Measurements from ENCODE around the gene BCL2L1.
A peak's percentile ranks its signal among the peaks of the same experiment; 100 is the strongest.

The BCL2L1 gene

GRCh38 chr20:31699801-31700728 is 22.6 kb downstream of the BCL2L1 start:
- no peak for TF ChIP-seq CTCF (IDR thresholded peaks at IDR 0.05; ENCODE audit: low read depth, low read length)
- in situ Hi-C loops (cut with HindIII; ENCODE audit: low sequenced_read_pairs), result no loop called here
- H3K4me3 ChIP-seq (ENCODE audit: low read depth, low read length), result no peak overlapping the region
- no peak for DNase-seq (ENCODE audit: low read depth, low spot score)

GRCh38 chr20:31698803-31699718 is 23.6 kb downstream of the BCL2L1 start:
- in situ Hi-C loops (cut with HindIII; ENCODE audit: low sequenced_read_pairs), result no loop called here
- DNase-seq (ENCODE audit: low read depth, low spot score), result peak; percentile 94
- no peak overlapping the region for H3K4me3 ChIP-seq (ENCODE audit: low read depth, low read length)
- TF ChIP-seq CTCF (IDR thresholded peaks at IDR 0.05; ENCODE audit: low read depth, low read length), result no peak

- H3K4me3 ChIP-seq (ENCODE audit: low read depth, low read length), result no peak overlapping the region
- DNase-seq (ENCODE audit: low read depth, low spot score), result no peak
- TF ChIP-seq CTCF (IDR thresholded peaks at IDR 0.05; ENCODE audit: low read depth, low read length), result no peak
- in situ Hi-C loops (cut with HindIII; ENCODE audit: low sequenced_read_pairs), result no loop called here
Observed at GRCh38 chr20:31698243-31698802, 24.3 kb downstream of the BCL2L1 start.

- TF ChIP-seq CTCF (IDR thresholded peaks at IDR 0.05; ENCODE audit: low read depth, low read length), result no peak
- DNase-seq (ENCODE audit: low read depth, low spot score), result peak; percentile 37
- no peak overlapping the region for H3K4me3 ChIP-seq (ENCODE audit: low read depth, low read length)
- in situ Hi-C loops (cut with HindIII; ENCODE audit: low sequenced_read_pairs), result no loop called here
Observed at GRCh38 chr20:31695849-31696804, 26.5 kb downstream of the BCL2L1 start.

- in situ Hi-C loops (cut with HindIII; ENCODE audit: low sequenced_read_pairs), result no loop called here
Observed at GRCh38 chr20:31694842-31695593, 27.6 kb downstream of the BCL2L1 start.

More at GRCh38 chr20:31694842-31695593, 27.6 kb downstream of the BCL2L1 start:
- no peak overlapping the region for H3K4me3 ChIP-seq (ENCODE audit: low read depth, low read length)
- DNase-seq (ENCODE audit: low read depth, low spot score), result no peak
- no peak for TF ChIP-seq CTCF (IDR thresholded peaks at IDR 0.05; ENCODE audit: low read depth, low read length)
